Natural killer cell treated with Interleukin-12 subunit alpha and Interleukin-12 subunit beta and Interleukin-15 and Interleukin-18, amount 100 ng/mL, for 72 hours (primary cell): Measurements from ENCODE around the gene CAPZA1. TPM values are rescaled to one million over a fixed set of nuclear protein-coding genes. Genes with fewer than 3 reads are reported as not detected.
"Not testable (repeated sequence)": the region's sequence is repeated elsewhere in the genome, so short reads cannot be mapped to it uniquely, and the experiment has no call there.

Source experiments
- ATAC-seq, 2 donors: fragments of 150-1000 bp; cut with Tn5 transposase in 1 of 2; sonication (Bioruptor Pico), chemical (Tn5 transposase) in 1 of 2; 2 replicates each; pipeline ENCODE4 v1.10.0; 2021
- DNase-seq: peaks from one replicate; pipeline ENCODE4 v3.0.0; 2022; ENCODE audit warnings: low spot score
- H3K27ac Mint-ChIP-seq, 2 donors: 1 replicate in 1 of 2; 2 replicates in 1 of 2; pipeline ENCODE4 v1.8.0; 2022; ENCODE audit warnings: mixed read lengths in 2 of 2, mild to moderate bottlenecking in 1 of 2, moderate library complexity in 1 of 2
- H3K27me3 Mint-ChIP-seq, 2 donors: 1 replicate in 1 of 2; 2 replicates in 1 of 2; pipeline ENCODE4 v1.8.0; 2022; ENCODE audit warnings: mixed read lengths in 2 of 2
- H3K36me3 Mint-ChIP-seq: one replicate; pipeline ENCODE4 v1.8.0; 2022; ENCODE audit warnings: mixed read lengths
- H3K4me1 Mint-ChIP-seq, 2 donors: 1 replicate in 1 of 2; 2 replicates in 1 of 2; pipeline ENCODE4 v1.8.0; 2022; ENCODE audit warnings: low read depth in 2 of 2, mixed read lengths in 2 of 2, mild to moderate bottlenecking in 1 of 2
- H3K4me3 Mint-ChIP-seq: one replicate; pipeline ENCODE4 v1.8.0; 2022; ENCODE audit warnings: mixed read lengths
- H3K9me3 Mint-ChIP-seq: 2 replicates; pipeline ENCODE4 v1.8.0; 2022; ENCODE audit warnings: mixed read lengths
- total RNA-seq, 2 donors: library from RNA; stranded (reverse); gene quantifications; one replicate each; pipeline ENCODE4 v1.2.3, GENCODE V29; 2022

CAPZA1 gene
- total RNA-seq, 2 donors from 2014 or later: 213 to 259 TPM

GRCh38 chr1:112636597-112637253 lies 17.1 kb downstream of the CAPZA1 start:
- H3K4me3 Mint-ChIP-seq: peak overlapping the region; percentile 59
- H3K27ac Mint-ChIP-seq: peak overlapping the region; percentile 75 to 82
- DNase-seq: no peak
- peaks cover 42 to 66% of the 10 kb centered on the region in 2 donors for H3K4me1 Mint-ChIP-seq
- H3K9me3 Mint-ChIP-seq: no peaks in the 10 kb centered on the region
- H3K36me3 Mint-ChIP-seq: peaks cover 14% of the 10 kb centered on the region
- no peak for ATAC-seq
- no peaks in the 10 kb centered on the region for H3K27me3 Mint-ChIP-seq

GRCh38 chr1:112637254-112638109 lies 17.9 kb downstream of the CAPZA1 start:
- H3K27ac Mint-ChIP-seq: peak overlapping the region; percentile 24 to 82
- peaks cover 43 to 63% of the 10 kb centered on the region in 2 donors for H3K4me1 Mint-ChIP-seq
- no peak for DNase-seq
- H3K36me3 Mint-ChIP-seq: peaks cover 14% of the 10 kb centered on the region
- H3K4me3 Mint-ChIP-seq: peak overlapping the region; percentile 59
- ATAC-seq: no peak
- no peaks in the 10 kb centered on the region for H3K27me3 Mint-ChIP-seq
- H3K9me3 Mint-ChIP-seq: no peaks in the 10 kb centered on the region

GRCh38 chr1:112638110-112638428 lies 18.4 kb downstream of the CAPZA1 start:
- DNase-seq: no peak
- H3K27ac Mint-ChIP-seq: peak overlapping the region in 1 of 2 donors; percentile 24
- no peaks in the 10 kb centered on the region for H3K9me3 Mint-ChIP-seq
- H3K27me3 Mint-ChIP-seq: no peaks in the 10 kb centered on the region
- peak overlapping the region; percentile 14 for H3K4me3 Mint-ChIP-seq
- peaks cover 43 to 58% of the 10 kb centered on the region in 2 donors for H3K4me1 Mint-ChIP-seq
- peaks cover 14% of the 10 kb centered on the region for H3K36me3 Mint-ChIP-seq
- no peak for ATAC-seq

GRCh38 chr1:112640437-112640836 lies 20.8 kb downstream of the CAPZA1 start:
- not testable (repeated sequence) for DNase-seq, H3K27me3 Mint-ChIP-seq, H3K9me3 Mint-ChIP-seq, ATAC-seq, H3K27ac Mint-ChIP-seq, H3K4me3 Mint-ChIP-seq, H3K36me3 Mint-ChIP-seq
- H3K4me1 Mint-ChIP-seq: peaks cover 36 to 41% of the 10 kb centered on the region in 2 donors

- Mint-ChIP-seq H3K9me3 (no peaks in the 10 kb centered on the region), H3K36me3 (peaks cover under 1% of the 10 kb centered on the region), H3K27me3 (no peaks in the 10 kb centered on the region), H3K4me1 (peaks cover 27 to 32% of the 10 kb centered on the region in 2 donors), H3K27ac (no peak overlapping the region), H3K4me3 (no peak overlapping the region)
- no peak for DNase-seq
- ATAC-seq: no peak
Measured at GRCh38 chr1:112643080-112643479, 23.4 kb downstream of the CAPZA1 start.

GRCh38 chr1:112646225-112646624 lies 26.6 kb downstream of the CAPZA1 start:
- Mint-ChIP-seq H3K27me3 (no peaks in the 10 kb centered on the region), H3K9me3 (no peaks in the 10 kb centered on the region), H3K4me3 (no peak overlapping the region), H3K27ac (peak overlapping the region in 1 of 2 donors; percentile 12), H3K36me3 (peaks cover 21% of the 10 kb centered on the region), H3K4me1 (peaks cover 24 to 35% of the 10 kb centered on the region in 2 donors)
- DNase-seq (no peak), ATAC-seq (no peak)

GRCh38 chr1:112651205-112651604 lies 31.6 kb downstream of the CAPZA1 start:
- Mint-ChIP-seq H3K27me3 (no peaks in the 10 kb centered on the region), H3K4me3 (no peak overlapping the region), H3K27ac (peak overlapping the region in 1 of 2 donors; percentile 16), H3K9me3 (no peaks in the 10 kb centered on the region), H3K36me3 (peaks cover 30% of the 10 kb centered on the region), H3K4me1 (peaks cover 14 to 18% of the 10 kb centered on the region in 2 donors)
- DNase-seq: no peak
- ATAC-seq: peak in 1 of 2 donors; percentile 70

- Mint-ChIP-seq H3K27ac (peak overlapping the region; percentile 9 to 60), H3K4me1 (peaks cover 22 to 29% of the 10 kb centered on the region in 2 donors), H3K4me3 (no peak overlapping the region), H3K36me3 (peaks cover 64% of the 10 kb centered on the region), H3K27me3 (no peaks in the 10 kb centered on the region), H3K9me3 (no peaks in the 10 kb centered on the region)
- ATAC-seq: no peak
- no peak for DNase-seq
Measured at GRCh38 chr1:112665857-112666256, 46.2 kb downstream of the CAPZA1 start.

GRCh38 chr1:112666946-112667345 lies 47.3 kb downstream of the CAPZA1 start:
- ATAC-seq (peak in 1 of 2 donors; percentile 66), DNase-seq (no peak)
- Mint-ChIP-seq H3K36me3 (peaks cover 55% of the 10 kb centered on the region), H3K9me3 (no peaks in the 10 kb centered on the region), H3K27me3 (no peaks in the 10 kb centered on the region), H3K4me1 (peaks cover 28 to 29% of the 10 kb centered on the region in 2 donors), H3K27ac (peak overlapping the region; percentile 83 to 99), H3K4me3 (peak overlapping the region; percentile 47)

- H3K4me1 Mint-ChIP-seq: peaks cover 57 to 58% of the 10 kb centered on the region in 2 donors
- peak overlapping the region; percentile 69 to 83 for H3K27ac Mint-ChIP-seq
- peaks cover 42% of the 10 kb centered on the region for H3K36me3 Mint-ChIP-seq
- no peaks in the 10 kb centered on the region for H3K9me3 Mint-ChIP-seq
- no peak for DNase-seq
- no peak for ATAC-seq
- no peaks in the 10 kb centered on the region for H3K27me3 Mint-ChIP-seq
- no peak overlapping the region for H3K4me3 Mint-ChIP-seq
Measured at GRCh38 chr1:112672009-112672408, 52.4 kb downstream of the CAPZA1 start.

- Mint-ChIP-seq H3K4me3 (peak overlapping the region; percentile 40), H3K9me3 (no peaks in the 10 kb centered on the region), H3K27ac (peak overlapping the region; percentile 83 to 94), H3K36me3 (peaks cover 34% of the 10 kb centered on the region), H3K27me3 (no peaks in the 10 kb centered on the region), H3K4me1 (peaks cover 56 to 59% of the 10 kb centered on the region in 2 donors)
- ATAC-seq: no peak
- DNase-seq: no peak
Measured at GRCh38 chr1:112672842-112673241, 53.2 kb downstream of the CAPZA1 start.

- Mint-ChIP-seq H3K9me3 (no peaks in the 10 kb centered on the region), H3K4me1 (peaks cover 55 to 59% of the 10 kb centered on the region in 2 donors)
- no peak for ATAC-seq
Measured at GRCh38 chr1:112673592-112674439, 54.2 kb downstream of the CAPZA1 start.

GRCh38 chr1:112674440-112674985 lies 54.9 kb downstream of the CAPZA1 start, which contains the start of gene MOV10:
Gene MOV10, plus strand, starts transcription at chr1:112674659. Its CDS starts 254 bp downstream, at chr1:112674913.
- no peaks in the 10 kb centered on the region for H3K9me3 Mint-ChIP-seq
- H3K4me1 Mint-ChIP-seq: peaks cover 48 to 55% of the 10 kb centered on the region in 2 donors
- peaks cover 19% of the 10 kb centered on the region for H3K36me3 Mint-ChIP-seq
- peak within 1 kb of the TSS; percentile 83 to 94 for H3K27ac Mint-ChIP-seq
- peak within 1 kb of the TSS; percentile 92 for H3K4me3 Mint-ChIP-seq
- no peaks in the 10 kb centered on the region for H3K27me3 Mint-ChIP-seq
- DNase-seq (peak; percentile 82), ATAC-seq (peak; percentile 90 to 93)

More at GRCh38 chr1:112673592-112674439, 54.2 kb downstream of the CAPZA1 start:
- no peak for DNase-seq
- H3K4me3 Mint-ChIP-seq: peak overlapping the region; percentile 92
- no peaks in the 10 kb centered on the region for H3K27me3 Mint-ChIP-seq
- peaks cover 26% of the 10 kb centered on the region for H3K36me3 Mint-ChIP-seq
- peak overlapping the region; percentile 83 to 94 for H3K27ac Mint-ChIP-seq
